ENCODE data around the gene ROGDI.
A peak's percentile ranks its signal among the peaks of the same experiment; 100 is the strongest.

The ROGDI gene

GRCh38 chr16:4801962-4802658, at the start of gene ROGDI:
ROGDI (minus strand) TSS chr16:4802633; CDS start chr16:4802571, 62 bp downstream.
- DNase-seq (ENCODE audit: low spot score) = peak; percentile 90
- TF ChIP-seq CTCF (IDR thresholded peaks at IDR 0.05; ENCODE audit: extremely low read depth, missing control alignments) = no peak

GRCh38 chr16:4850211-4850610, 47.8 kb upstream of the ROGDI start:
- DNase-seq (ENCODE audit: low spot score) = no peak
- no peak for TF ChIP-seq CTCF (IDR thresholded peaks at IDR 0.05; ENCODE audit: extremely low read depth, missing control alignments)

GRCh38 chr16:4847774-4848587, 45.5 kb upstream of the ROGDI start:
- DNase-seq (ENCODE audit: low spot score) = peak; percentile 63

GRCh38 chr16:4846901-4847773, 44.7 kb upstream of the ROGDI start, which contains the start of the genes GLYR1 and UBN1:
GLYR1 (minus strand) TSS chr16:4847288; CDS start chr16:4847265, 23 bp downstream.
UBN1 (plus strand) TSS chr16:4847481; CDS start chr16:4852918, 5,437 bp downstream.
- DNase-seq (ENCODE audit: low spot score) = peak; percentile 99
- no peak for TF ChIP-seq CTCF (IDR thresholded peaks at IDR 0.05; ENCODE audit: extremely low read depth, missing control alignments)

More at GRCh38 chr16:4847774-4848587, 45.5 kb upstream of the ROGDI start:
- no peak for TF ChIP-seq CTCF (IDR thresholded peaks at IDR 0.05; ENCODE audit: extremely low read depth, missing control alignments)

- DNase-seq (ENCODE audit: low spot score) = peak; percentile 54
- no peak for TF ChIP-seq CTCF (IDR thresholded peaks at IDR 0.05; ENCODE audit: extremely low read depth, missing control alignments)
Measured at GRCh38 chr16:4846503-4846900, 44.1 kb upstream of the ROGDI start.

- TF ChIP-seq CTCF (IDR thresholded peaks at IDR 0.05; ENCODE audit: extremely low read depth, missing control alignments) = no peak
Measured at GRCh38 chr16:4840984-4841383, 38.6 kb upstream of the ROGDI start.

More at GRCh38 chr16:4840984-4841383, 38.6 kb upstream of the ROGDI start:
- no peak for DNase-seq (ENCODE audit: low spot score)
